ENCODE measurements around the gene ANKRD13D. TPM values are rescaled to one million over a fixed set of nuclear protein-coding genes. Genes with fewer than 3 reads are reported as not detected.

Gene ANKRD13D
- total and polyA plus RNA-seq, 12 donors = 8.7 to 205 (median 40.4) TPM

- WGBS, 4 donors = 89 to 94% (median 91%) methylated on average over 7 of the region's 7 CpGs
- Histone ChIP-seq H3K27me3 (no peaks in the 10 kb centered on the region), H3K4me1 (replicated peaks in 1 of 2) (peaks cover 0 to 5% of the 10 kb centered on the region in 2 donors), H3K27ac (no peak overlapping the region), H3K4me3 (no peak overlapping the region), H3K36me3 (replicated peaks in 1 of 2) (no peaks in the 10 kb centered on the region), H3K9me3 (replicated peaks in 1 of 3) (no peaks in the 10 kb centered on the region)
- intact Hi-C loops (cut with DNase I) = no loop called here
- TF ChIP-seq CTCF (IDR thresholded peaks at IDR 0.05) (no peak), POLR2A (IDR thresholded peaks at IDR 0.05) (no peak)
- no peak for DNase-seq
These were observed 34.4 kb downstream of the ANKRD13D start for GRCh38 chr11:67323526-67323925.

GRCh38 chr11:67332081-67332691 lies 43.1 kb downstream of the ANKRD13D start:
- no peaks in the 10 kb centered on the region for H3K4me1 ChIP-seq (replicated peaks in 1 of 2)
- no peaks in the 10 kb centered on the region for H3K9me3 ChIP-seq (replicated peaks in 1 of 3)
- no peak for TF ChIP-seq POLR2A (IDR thresholded peaks at IDR 0.05)
- no peak for TF ChIP-seq CTCF (IDR thresholded peaks at IDR 0.05)
- no peak for DNase-seq
- 82 to 96% (median 88%) methylated on average over 6 of the region's 6 CpGs for WGBS, 4 donors
- H3K4me3 ChIP-seq = no peak overlapping the region
- H3K36me3 ChIP-seq (replicated peaks in 1 of 2) = no peaks in the 10 kb centered on the region
- no peak overlapping the region for H3K27ac ChIP-seq
- H3K27me3 ChIP-seq = no peaks in the 10 kb centered on the region
- intact Hi-C loops (cut with DNase I) = no loop called here

GRCh38 chr11:67337257-67337656 lies 48.2 kb downstream of the ANKRD13D start:
- DNase-seq = no peak
- Histone ChIP-seq H3K4me3 (no peak overlapping the region), H3K27me3 (no peaks in the 10 kb centered on the region), H3K9me3 (replicated peaks in 1 of 3) (no peaks in the 10 kb centered on the region), H3K4me1 (replicated peaks in 1 of 2) (no peaks in the 10 kb centered on the region), H3K27ac (no peak overlapping the region), H3K36me3 (replicated peaks in 1 of 2) (no peaks in the 10 kb centered on the region)
- WGBS, 4 donors = 89 to 97% (median 96%) methylated on average over 3 of the region's 3 CpGs
- intact Hi-C loops (cut with DNase I) = no loop called here
- no peak for TF ChIP-seq CTCF (IDR thresholded peaks at IDR 0.05)
- no peak for TF ChIP-seq POLR2A (IDR thresholded peaks at IDR 0.05)

DNA sequence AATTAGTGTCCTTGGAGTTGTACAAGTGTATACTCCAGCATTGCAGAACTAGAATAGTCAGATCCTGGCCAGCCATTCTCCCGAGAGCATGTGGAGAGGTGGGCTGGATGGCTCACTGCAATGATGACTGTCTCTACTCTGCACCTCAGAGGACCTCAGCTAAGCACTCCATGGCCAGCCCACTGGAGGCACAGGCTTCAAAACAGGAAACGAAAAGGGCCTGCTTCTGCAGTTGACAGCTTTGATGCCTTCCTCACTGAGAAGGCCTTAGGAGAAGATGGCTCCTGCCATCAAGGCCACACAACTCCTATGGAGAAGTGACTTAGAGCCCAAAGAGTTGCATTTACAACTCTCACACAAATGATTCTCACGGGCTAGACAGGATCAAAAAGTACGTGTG lies 55.2 kb downstream of the ANKRD13D start:
- Histone ChIP-seq H3K4me3 (no peak overlapping the region), H3K9me3 (replicated peaks in 1 of 3) (no peaks in the 10 kb centered on the region), H3K27ac (no peak overlapping the region), H3K27me3 (no peaks in the 10 kb centered on the region), H3K36me3 (replicated peaks in 1 of 2) (no peaks in the 10 kb centered on the region), H3K4me1 (replicated peaks in 1 of 2) (no peaks in the 10 kb centered on the region)
- TF ChIP-seq CTCF (IDR thresholded peaks at IDR 0.05) (no peak), POLR2A (IDR thresholded peaks at IDR 0.05) (no peak)
- intact Hi-C loops (cut with DNase I) = no loop called here
- WGBS, 4 donors = 84 to 92% (median 85%) methylated on average over 4 of the region's 4 CpGs
- DNase-seq = no peak
